ENCODE data around the gene TGFBR3. TPM values are rescaled to one million over a fixed set of nuclear protein-coding genes. Genes with fewer than 3 reads are reported as not detected.

Gene TGFBR3
- total RNA-seq, 4 donors from 2014 or later = 116 to 306 (median 171) TPM

DNA sequence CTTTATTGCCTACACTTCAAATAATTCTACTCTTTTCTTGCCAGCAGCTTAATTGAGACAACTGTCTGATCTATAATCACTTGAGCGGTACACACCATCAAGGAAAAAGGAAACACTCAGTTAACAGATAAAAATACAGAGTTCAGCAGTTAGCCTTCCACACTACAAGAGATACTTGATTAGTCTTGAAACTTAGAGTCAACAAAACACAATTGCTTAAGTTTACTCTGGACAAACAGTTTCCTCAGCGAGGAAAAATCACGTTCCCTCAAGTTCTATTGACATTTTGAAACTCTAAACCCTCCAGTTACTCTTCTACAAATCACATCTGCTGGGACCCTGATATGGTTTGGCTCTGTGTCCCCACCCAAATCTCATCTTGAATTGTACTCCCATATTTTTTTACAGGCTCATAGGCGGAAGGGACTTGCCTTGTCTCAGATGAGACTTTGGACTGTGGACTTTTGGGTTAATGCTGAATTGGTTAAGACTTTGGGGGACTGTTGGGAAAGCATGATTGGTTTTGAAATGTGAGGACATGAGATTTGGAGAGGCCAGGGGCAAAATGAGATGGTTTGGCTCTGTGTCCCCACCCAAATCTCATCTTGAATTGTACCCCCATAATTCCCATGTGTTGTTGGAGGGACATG is 244.9 kb downstream of the TGFBR3 start:
- TF ChIP-seq, protein P1, sequence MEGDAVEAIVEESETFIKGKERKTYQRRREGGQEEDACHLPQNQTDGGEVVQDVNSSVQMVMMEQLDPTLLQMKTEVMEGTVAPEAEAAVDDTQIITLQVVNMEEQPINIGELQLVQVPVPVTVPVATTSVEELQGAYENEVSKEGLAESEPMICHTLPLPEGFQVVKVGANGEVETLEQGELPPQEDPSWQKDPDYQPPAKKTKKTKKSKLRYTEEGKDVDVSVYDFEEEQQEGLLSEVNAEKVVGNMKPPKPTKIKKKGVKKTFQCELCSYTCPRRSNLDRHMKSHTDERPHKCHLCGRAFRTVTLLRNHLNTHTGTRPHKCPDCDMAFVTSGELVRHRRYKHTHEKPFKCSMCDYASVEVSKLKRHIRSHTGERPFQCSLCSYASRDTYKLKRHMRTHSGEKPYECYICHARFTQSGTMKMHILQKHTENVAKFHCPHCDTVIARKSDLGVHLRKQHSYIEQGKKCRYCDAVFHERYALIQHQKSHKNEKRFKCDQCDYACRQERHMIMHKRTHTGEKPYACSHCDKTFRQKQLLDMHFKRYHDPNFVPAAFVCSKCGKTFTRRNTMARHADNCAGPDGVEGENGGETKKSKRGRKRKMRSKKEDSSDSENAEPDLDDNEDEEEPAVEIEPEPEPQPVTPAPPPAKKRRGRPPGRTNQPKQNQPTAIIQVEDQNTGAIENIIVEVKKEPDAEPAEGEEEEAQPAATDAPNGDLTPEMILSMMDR (IDR thresholded peaks at IDR 0.05) = no peak
- no peak for TF ChIP-seq EP300 (IDR thresholded peaks at IDR 0.05)
- no peak for TF ChIP-seq POLR2A (IDR thresholded peaks at IDR 0.05)
- Histone ChIP-seq H3K36me3 (no peaks in the 10 kb centered on the region), H3K27ac (no peak overlapping the region), H3K9me3 (peaks cover 0 to 6% (median 0%) of the 10 kb centered on the region in 4 donors), H3K27me3 (no peaks in the 10 kb centered on the region), H3K4me1 (no peaks in the 10 kb centered on the region), H3K4me3 (no peak overlapping the region)
- WGBS, 2 donors = 96 to 97% methylated on average over 4 of the region's 4 CpGs
- DNase-seq (ENCODE audit: low spot score in 2 of 2) = no peak

DNA sequence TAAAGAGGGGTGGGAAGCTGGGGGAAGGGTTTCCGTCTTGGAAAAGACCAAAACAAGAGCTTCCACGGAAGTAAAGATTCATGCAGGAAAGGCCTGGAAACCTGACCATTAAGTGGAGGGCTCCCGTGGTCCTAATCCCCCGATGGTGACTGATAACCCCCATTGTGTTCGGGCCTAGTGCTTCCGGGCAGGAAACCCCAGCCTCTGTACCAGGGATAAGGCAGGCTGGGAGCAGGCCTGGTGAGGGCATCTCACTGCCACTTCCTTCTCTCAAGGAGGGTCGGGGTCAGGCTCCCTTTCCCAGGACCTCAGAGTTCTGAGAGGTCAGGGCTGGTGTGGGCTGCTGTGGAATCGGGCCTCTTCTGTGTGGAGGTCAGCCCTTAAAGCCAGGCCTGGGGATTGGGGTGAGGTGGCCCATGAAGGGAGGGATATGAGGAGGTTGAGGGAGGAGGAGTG is 248.4 kb downstream of the TGFBR3 start:
- no peaks in the 10 kb centered on the region for H3K27me3 ChIP-seq
- TF ChIP-seq POLR2A (IDR thresholded peaks at IDR 0.05) (no peak), EP300 (IDR thresholded peaks at IDR 0.05) (no peak)
- TF ChIP-seq, protein P1 (IDR thresholded peaks at IDR 0.05) = no peak
- no peak overlapping the region for H3K27ac ChIP-seq
- no peaks in the 10 kb centered on the region for H3K36me3 ChIP-seq
- H3K4me1 ChIP-seq = no peaks in the 10 kb centered on the region
- H3K4me3 ChIP-seq = no peak overlapping the region
- H3K9me3 ChIP-seq = peaks cover 0 to 6% (median 0%) of the 10 kb centered on the region in 4 donors
- DNase-seq (ENCODE audit: low spot score in 2 of 2) = no peak
- 67 to 81% methylated on average over 8 of the region's 8 CpGs for WGBS, 2 donors

DNA sequence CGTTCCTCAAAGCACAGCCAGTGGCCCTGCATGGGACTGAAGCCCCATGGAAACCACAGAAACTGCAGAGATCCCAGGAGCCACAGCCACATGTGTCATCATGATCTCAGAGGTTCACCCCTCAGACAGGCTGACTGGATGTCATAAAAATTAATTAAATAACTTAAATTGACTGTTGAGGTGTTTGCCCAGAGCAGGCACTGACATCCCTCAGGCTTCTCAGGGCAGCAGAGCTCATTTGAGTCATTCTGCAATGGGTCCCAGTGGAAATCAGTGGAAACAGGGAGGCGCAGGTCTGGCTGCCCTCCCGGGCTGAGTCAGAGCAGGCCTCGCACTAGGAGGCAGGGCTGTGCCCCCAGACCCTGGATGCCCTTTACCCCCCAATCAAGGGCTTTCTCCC is 250.2 kb downstream of the TGFBR3 start:
- no peaks in the 10 kb centered on the region for H3K27me3 ChIP-seq
- no peak for DNase-seq (ENCODE audit: low spot score in 2 of 2)
- H3K4me3 ChIP-seq = no peak overlapping the region
- no peak overlapping the region for H3K27ac ChIP-seq
- no peaks in the 10 kb centered on the region for H3K4me1 ChIP-seq
- H3K9me3 ChIP-seq = peaks cover 0 to 6% (median 0%) of the 10 kb centered on the region in 4 donors
- WGBS, 2 donors = 87 to 91% methylated on average over 4 of the region's 4 CpGs
- no peaks in the 10 kb centered on the region for H3K36me3 ChIP-seq
- no peak for TF ChIP-seq POLR2A (IDR thresholded peaks at IDR 0.05)
- TF ChIP-seq, protein P1 (IDR thresholded peaks at IDR 0.05) = no peak

DNA sequence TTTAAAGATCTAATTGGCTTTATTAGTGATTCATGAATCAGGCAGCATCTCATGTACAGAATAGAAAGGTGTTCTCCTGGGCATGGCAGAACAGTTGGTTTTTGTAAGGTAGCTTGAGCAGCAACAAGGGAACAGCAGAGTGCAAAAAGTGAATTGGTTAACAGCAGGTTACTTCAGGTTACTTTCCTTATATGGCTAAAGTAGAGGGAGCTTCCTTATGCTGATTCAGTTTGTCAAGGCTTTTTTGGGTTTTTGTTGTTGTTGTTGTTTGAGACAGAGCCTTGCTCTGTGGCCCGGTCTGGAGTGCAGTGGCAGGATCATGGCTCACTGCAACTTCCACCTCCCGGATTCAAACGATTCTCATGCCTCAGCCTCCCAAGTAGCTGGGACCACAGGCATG is 252.5 kb downstream of the TGFBR3 start:
- H3K4me3 ChIP-seq = no peak overlapping the region
- no peaks in the 10 kb centered on the region for H3K27me3 ChIP-seq
- H3K27ac ChIP-seq = no peak overlapping the region
- 89 to 93% methylated on average over 3 of the region's 3 CpGs for WGBS, 2 donors
- TF ChIP-seq, protein P1 (IDR thresholded peaks at IDR 0.05) = no peak
- TF ChIP-seq POLR2A (IDR thresholded peaks at IDR 0.05) = no peak
- no peak for TF ChIP-seq EP300 (IDR thresholded peaks at IDR 0.05)
- H3K36me3 ChIP-seq = no peaks in the 10 kb centered on the region
- H3K4me1 ChIP-seq = no peaks in the 10 kb centered on the region
- DNase-seq (ENCODE audit: low spot score in 2 of 2) = no peak
- no peaks in the 10 kb centered on the region for H3K9me3 ChIP-seq

DNA sequence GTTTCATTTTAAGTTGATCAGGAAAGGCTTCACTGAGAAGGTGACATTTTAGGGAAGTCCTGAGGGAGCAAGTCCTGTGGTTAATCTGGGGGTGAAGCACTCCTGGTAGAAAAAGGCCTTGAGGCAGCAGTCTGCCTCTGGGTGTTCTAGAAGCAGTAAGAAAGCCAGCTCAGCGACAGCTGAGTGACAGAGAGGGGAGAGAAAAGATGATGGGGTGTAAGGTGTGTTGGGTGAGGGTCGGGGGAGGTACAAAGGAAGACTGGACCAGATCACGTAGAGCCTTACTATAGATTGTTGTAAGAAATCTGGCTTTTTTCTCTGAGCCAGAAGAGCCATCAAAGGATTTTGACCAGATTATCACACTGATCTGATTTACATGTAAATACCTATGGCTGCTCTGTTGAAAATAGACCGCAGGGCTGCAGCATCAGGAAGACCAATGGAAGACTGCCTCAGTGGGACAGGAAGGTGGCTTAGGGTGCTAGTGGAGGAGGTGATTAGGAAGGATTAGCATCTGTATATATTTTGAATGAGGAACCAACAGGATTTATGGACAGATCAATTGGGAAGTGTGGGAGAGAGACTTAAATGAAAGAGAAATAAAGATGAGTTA is 254.1 kb downstream of the TGFBR3 start:
- Histone ChIP-seq H3K4me1 (no peaks in the 10 kb centered on the region), H3K4me3 (no peak overlapping the region), H3K27me3 (no peaks in the 10 kb centered on the region), H3K27ac (no peak overlapping the region), H3K9me3 (no peaks in the 10 kb centered on the region), H3K36me3 (no peaks in the 10 kb centered on the region)
- TF ChIP-seq, protein P1 (IDR thresholded peaks at IDR 0.05) = no peak
- TF ChIP-seq POLR2A (IDR thresholded peaks at IDR 0.05) (no peak), EP300 (IDR thresholded peaks at IDR 0.05) (no peak)
- no peak for DNase-seq (ENCODE audit: low spot score in 2 of 2)
- 93 to 94% methylated on average over 4 of the region's 4 CpGs for WGBS, 2 donors
